Fibroblast of pulmonary artery (primary cell): Measurements from ENCODE around the gene NKD2.

Source experiments
- DNase-seq: peaks from one replicate; pipeline ENCODE4 v3.0.0-alpha.2; 2010; ENCODE audit warnings: low read depth
- H3K4me3 ChIP-seq: replicated peaks from 2 replicates; pipeline ENCODE4 v1.5.1; 2011; ENCODE audit warnings: low read depth, mild to moderate bottlenecking, control low read depth, low read length, moderate library complexity
- TF ChIP-seq, protein P1 (sequence below): IDR thresholded peaks from 2 replicates; pipeline ENCODE4 v1.5.1; 2011; ENCODE audit warnings: mild to moderate bottlenecking, control low read depth, low read length, inconsistent platforms; ENCODE audit errors: missing control alignments

The NKD2 gene

DNA sequence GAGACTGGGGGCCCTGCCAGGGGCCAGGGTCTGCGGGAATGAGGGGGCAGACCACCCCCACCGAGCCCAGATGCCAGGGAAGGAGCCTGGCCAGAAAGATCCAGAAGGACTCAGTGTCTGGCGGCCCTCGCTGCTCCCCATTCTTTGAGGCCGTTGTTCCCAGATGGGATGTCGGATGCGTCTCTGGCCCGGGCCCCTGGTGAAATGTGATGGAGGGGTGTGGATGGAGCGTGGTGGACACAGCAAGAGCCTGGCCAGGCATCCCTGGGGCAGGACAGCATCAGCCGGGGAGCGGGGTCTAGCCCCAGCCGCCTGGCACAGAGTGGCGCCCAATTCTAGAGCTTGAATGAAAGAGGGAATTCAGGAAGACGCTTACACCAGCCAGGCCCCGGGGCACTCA is 46.2 kb upstream of the NKD2 start:
- no peak for DNase-seq
- TF ChIP-seq, protein P1, sequence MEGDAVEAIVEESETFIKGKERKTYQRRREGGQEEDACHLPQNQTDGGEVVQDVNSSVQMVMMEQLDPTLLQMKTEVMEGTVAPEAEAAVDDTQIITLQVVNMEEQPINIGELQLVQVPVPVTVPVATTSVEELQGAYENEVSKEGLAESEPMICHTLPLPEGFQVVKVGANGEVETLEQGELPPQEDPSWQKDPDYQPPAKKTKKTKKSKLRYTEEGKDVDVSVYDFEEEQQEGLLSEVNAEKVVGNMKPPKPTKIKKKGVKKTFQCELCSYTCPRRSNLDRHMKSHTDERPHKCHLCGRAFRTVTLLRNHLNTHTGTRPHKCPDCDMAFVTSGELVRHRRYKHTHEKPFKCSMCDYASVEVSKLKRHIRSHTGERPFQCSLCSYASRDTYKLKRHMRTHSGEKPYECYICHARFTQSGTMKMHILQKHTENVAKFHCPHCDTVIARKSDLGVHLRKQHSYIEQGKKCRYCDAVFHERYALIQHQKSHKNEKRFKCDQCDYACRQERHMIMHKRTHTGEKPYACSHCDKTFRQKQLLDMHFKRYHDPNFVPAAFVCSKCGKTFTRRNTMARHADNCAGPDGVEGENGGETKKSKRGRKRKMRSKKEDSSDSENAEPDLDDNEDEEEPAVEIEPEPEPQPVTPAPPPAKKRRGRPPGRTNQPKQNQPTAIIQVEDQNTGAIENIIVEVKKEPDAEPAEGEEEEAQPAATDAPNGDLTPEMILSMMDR = no peak
- H3K4me3 ChIP-seq = no peak overlapping the region

DNA sequence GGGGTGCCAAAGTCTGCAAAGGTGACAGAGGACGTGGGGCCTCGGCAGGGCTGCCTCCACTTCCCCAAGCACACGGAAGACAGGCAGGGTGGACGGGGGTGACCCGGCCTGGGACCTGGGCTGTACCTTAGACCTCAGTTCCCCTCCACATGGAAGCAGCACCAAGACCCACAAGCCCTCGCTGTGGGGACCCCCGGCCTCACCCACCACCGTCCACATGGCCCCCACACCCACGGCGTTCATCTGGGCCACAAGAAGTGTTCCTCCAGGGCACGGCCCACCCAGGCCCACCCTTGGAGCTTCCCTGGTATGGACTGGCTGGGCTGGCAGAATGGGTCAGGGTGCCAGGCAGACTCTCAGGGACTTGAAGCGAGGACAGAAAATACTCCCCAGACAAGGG is 45.8 kb upstream of the NKD2 start:
- DNase-seq = no peak
- TF ChIP-seq, protein P1 = no peak
- no peak overlapping the region for H3K4me3 ChIP-seq

DNA sequence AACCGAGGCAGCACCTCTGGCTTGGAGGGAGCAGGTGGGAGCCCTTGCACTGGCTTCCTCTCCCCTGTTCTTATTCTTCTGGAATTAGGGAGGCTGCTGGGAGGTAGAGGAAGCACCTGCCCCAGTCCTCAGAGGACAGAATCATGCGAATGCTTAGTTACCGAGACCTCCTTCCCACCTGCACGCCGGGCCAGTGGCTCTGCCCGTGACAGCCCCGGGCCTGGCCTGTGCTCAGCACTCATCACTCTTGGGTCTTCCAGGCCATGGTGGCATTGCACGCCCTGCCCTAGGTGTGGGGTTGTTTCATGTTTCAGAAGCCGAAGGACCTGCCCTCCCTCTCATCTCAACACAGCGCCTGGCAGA is 45.3 kb upstream of the NKD2 start:
- H3K4me3 ChIP-seq = no peak overlapping the region
- TF ChIP-seq, protein P1 = no peak
- no peak for DNase-seq

DNA sequence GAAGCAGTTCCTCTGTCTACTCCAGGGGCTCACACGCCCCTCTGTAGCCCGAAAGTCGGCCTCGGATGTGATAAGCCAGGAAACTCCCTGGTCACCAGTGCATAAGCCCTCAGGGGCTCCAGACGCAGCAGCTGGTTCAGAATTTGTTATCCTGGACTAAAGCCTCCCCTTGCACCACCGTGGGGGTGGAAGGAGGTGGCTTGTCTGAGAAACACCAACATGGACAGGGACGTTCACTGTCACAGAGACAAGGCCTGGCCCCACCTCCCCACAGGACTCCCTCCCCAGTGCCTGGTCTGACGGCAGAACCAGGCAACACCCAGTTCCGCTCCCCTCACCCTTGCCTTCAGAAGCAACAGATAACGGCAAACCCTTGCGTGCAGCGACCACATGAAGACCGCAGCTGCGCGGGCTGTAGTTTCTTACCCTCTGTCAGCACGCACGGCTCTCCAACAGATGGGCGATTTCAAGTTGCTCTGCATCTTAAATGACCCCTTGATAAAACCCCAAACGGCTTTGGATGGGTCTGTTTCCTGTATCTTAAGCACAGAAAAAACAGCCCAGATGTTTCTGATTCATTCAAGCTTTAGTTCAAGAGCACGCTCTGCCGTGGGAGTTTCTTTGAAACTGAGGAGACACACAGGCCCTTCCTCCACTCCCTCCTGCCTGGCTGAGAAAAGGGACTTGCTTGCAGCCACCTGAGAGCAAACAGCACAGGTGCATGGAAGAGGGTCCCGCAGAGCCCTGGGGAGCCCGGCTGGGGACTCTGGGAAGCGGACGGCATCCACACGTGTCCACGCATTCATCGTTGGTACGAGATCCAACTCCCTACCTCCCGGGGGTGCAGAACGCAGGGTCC is 44.7 kb upstream of the NKD2 start:
- H3K4me3 ChIP-seq = peak overlapping the region; percentile 2
- DNase-seq = peak; percentile 98
- TF ChIP-seq, protein P1 = no peak

DNA sequence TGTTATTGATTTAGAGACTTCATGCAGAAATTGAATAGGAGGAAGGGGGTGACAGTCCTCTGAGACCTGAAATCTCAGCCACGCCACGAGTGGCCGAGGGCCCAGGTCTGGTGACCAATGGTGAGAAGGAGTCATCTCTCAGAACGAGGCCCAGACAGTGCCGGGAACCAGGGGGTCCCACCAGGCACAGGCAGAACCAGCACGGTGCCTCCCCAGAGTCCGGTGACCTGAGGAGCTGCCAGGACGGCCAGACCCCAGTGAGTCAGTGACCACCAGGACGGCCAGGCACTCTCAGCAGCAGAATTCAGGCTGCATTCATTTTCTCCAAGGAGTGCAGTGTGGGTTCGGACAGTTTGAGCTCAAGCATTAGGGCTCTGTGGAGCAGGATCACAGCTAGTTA is 43.8 kb upstream of the NKD2 start:
- H3K4me3 ChIP-seq = no peak overlapping the region
- DNase-seq = no peak
- TF ChIP-seq, protein P1 = no peak

DNA sequence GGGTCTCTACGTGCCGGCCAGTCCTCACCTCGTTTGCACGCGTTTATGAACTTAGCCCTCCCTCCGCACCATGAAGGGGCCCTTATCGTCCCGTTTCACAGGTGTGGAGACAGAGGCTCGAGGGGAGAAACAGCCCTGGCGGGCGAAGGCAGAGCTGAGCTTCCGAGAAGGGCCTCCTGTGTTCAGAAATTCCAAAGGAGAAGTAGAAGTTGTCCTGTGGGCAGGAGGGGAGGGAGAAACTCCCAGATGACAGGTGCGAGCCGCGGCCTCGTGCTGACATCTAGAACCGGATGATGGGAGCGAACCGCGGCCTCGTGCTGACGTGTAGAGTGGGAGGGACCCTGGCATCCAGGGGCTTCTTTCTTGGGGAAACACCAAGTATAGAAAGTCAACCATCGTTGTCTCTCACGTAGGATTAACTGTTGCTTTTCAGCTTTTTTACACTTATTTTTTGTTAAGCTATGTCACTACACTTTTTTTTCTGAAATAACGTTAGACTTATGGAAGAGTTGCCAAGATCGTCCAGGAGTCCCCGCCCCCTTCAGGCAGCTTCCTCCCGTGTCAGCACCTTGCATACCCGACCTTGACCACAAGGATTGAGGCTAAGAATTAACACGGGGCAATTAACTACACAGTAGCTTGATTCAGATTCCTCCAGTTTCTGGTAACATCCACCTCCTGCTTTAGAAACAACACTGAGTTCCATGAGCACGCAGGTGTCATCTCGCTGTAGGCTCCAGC is 42.8 kb upstream of the NKD2 start:
- TF ChIP-seq, protein P1 = no peak
- H3K4me3 ChIP-seq = no peak overlapping the region
- no peak for DNase-seq

DNA sequence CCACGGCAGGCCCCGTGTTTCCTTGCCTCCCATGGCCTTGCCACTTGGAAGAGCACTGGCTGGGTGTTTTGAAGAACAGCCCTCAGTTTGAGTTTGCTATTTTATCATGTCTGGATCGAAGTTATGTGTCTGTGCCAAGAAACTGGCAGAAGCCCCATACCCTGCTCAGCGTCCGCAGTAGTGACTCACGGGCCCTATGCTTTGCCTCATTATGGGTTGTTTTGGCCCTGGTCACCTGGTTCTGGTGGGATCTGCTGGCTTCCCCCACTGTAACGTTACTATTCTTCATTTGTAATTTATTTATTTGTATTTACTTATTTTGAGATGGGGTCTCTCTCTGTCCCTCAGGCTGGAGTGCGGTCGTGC is 42.3 kb upstream of the NKD2 start:
- H3K4me3 ChIP-seq = no peak overlapping the region
- no peak for DNase-seq
- TF ChIP-seq, protein P1 = no peak
